ENCODE data around the gene ATP11C. TPM values are rescaled to one million over a fixed set of nuclear protein-coding genes. Genes with fewer than 3 reads are reported as not detected.

The ATP11C gene
- total and polyA plus RNA-seq, 2 experiments from 2014 or later, result 44.0 to 90.7 TPM

GRCh38 chrX:139783959-139784358 is 148.9 kb downstream of the ATP11C start:
- Histone ChIP-seq H2AFZ (no peak overlapping the region), H3K4me1 (ENCODE audit: insufficient read depth) (no peaks in the 10 kb centered on the region), H3K79me2 (replicated peaks; ENCODE audit: insufficient read depth) (no peaks in the 10 kb centered on the region), H3K4me2 (no peak overlapping the region), H3K4me3 (no peak overlapping the region), H3K36me3 (ENCODE audit: insufficient read depth) (peaks cover 5% of the 10 kb centered on the region; the same call in 1 of the 2 replicates), H3F3A (replicated peaks; ENCODE audit: low read depth) (no peaks in the 10 kb centered on the region), H3K27ac (ENCODE audit: low read depth) (no peak overlapping the region), H3K27me3 (ENCODE audit: insufficient read depth) (no peaks in the 10 kb centered on the region), H4K20me1 (replicated peaks; ENCODE audit: insufficient read depth) (no peaks in the 10 kb centered on the region), H3K9me2 (ENCODE audit: insufficient read depth) (no peaks in the 10 kb centered on the region)
- DNase-seq (ENCODE audit: low spot score) (no peak), ATAC-seq (no peak)
- Mint-ChIP-seq H3K36me3 (ENCODE audit: low read depth) (peaks cover 33% of the 10 kb centered on the region; the same call in 2 of the 3 replicates), H3K27ac (no peak overlapping the region), H3K9me3 (no peaks in the 10 kb centered on the region), H3K4me1 (no peaks in the 10 kb centered on the region), H3K4me3 (no peak overlapping the region), H3K27me3 (ENCODE audit: insufficient read depth, low read depth, poor library complexity) (peaks cover 2% of the 10 kb centered on the region)
- TF ChIP-seq NANOG (IDR thresholded peaks at IDR 0.05; ENCODE audit: borderline replicate concordance) (no peak), JUNB (IDR thresholded peaks at IDR 0.05; ENCODE audit: unreplicated experiment) (no peak), CREB1 (CRISPR knock-in tag; IDR thresholded peaks at IDR 0.05; ENCODE audit: low read depth) (no peak), ZNF331 (CRISPR knock-in tag; IDR thresholded peaks at IDR 0.05; ENCODE audit: low read depth) (no peak), POLR2AphosphoS5 (IDR thresholded peaks at IDR 0.05; ENCODE audit: low read depth) (no peak), ZNF462 (CRISPR knock-in tag; IDR thresholded peaks at IDR 0.05) (no peak), STAT1 (IDR thresholded peaks at IDR 0.05; ENCODE audit: unreplicated experiment) (no peak), EZH2 (IDR thresholded peaks at IDR 0.05; ENCODE audit: low read depth, unreplicated experiment) (no peak), EZH2phosphoT487 (IDR thresholded peaks at IDR 0.05; ENCODE audit: unreplicated experiment) (no peak), REST (IDR thresholded peaks at IDR 0.05; ENCODE audit: unreplicated experiment) (no peak), CTCF (conservative IDR thresholded peaks at IDR 0.05; ENCODE audit: low read depth in 2 of 2) (no peak), ZNF114 (CRISPR knock-in tag; IDR thresholded peaks at IDR 0.05) (no peak)
- TF ChIP-seq, protein P1, sequence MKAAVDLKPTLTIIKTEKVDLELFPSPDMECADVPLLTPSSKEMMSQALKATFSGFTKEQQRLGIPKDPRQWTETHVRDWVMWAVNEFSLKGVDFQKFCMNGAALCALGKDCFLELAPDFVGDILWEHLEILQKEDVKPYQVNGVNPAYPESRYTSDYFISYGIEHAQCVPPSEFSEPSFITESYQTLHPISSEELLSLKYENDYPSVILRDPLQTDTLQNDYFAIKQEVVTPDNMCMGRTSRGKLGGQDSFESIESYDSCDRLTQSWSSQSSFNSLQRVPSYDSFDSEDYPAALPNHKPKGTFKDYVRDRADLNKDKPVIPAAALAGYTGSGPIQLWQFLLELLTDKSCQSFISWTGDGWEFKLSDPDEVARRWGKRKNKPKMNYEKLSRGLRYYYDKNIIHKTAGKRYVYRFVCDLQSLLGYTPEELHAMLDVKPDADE (IDR thresholded peaks at IDR 0.05), result no peak

Measured in GM23338 (cell line).